Bronchial epithelial cell (primary cell): ENCODE measurements around the gene NUDT15. TPM values are rescaled to one million over a fixed set of nuclear protein-coding genes. Genes with fewer than 3 reads are reported as not detected.
A peak's percentile ranks its signal among the peaks of the same experiment; 100 is the strongest.

Source experiments
- DNase-seq: peaks from one replicate; pipeline ENCODE4 v3.0.0-alpha.2; 2010; ENCODE audit warnings: low read depth
- FAIRE-seq: peaks from 2 replicates; lab custom pipeline; 2011; peaks lifted over from hg19 to GRCh38; lab: Jason Lieb, UNC
- H3K27me3 ChIP-seq: 2 replicates; pipeline ENCODE4 v1.5.1; 2011; ENCODE audit warnings: low read length; ENCODE audit not compliant: control insufficient read depth, insufficient read depth
- H3K36me3 ChIP-seq: 2 replicates; pipeline ENCODE4 v1.5.1; 2011; ENCODE audit warnings: low read length; ENCODE audit not compliant: control insufficient read depth, insufficient read depth
- H3K4me3 ChIP-seq: 2 replicates; pipeline ENCODE4 v1.5.1; 2011; ENCODE audit warnings: mild to moderate bottlenecking, low read depth, low read length, control low read depth
- CTCF ChIP-seq: IDR thresholded peaks from 2 replicates; pipeline ENCODE4 v1.5.1; 2011; ENCODE audit warnings: mild to moderate bottlenecking, moderate library complexity, low read length, control low read depth, inconsistent platforms; ENCODE audit not compliant: insufficient read depth, severe bottlenecking
- total RNA-seq: library from RNA; depleted of rRNA; stranded (reverse); fragments of >200 nt; gene quantifications from 2 replicates; pipeline ENCODE4 v1.2.1, GENCODE V29; 2014

The NUDT15 gene
- total RNA-seq, 1 donor from 2014 or later, result 25.3 TPM

- H3K27me3 ChIP-seq, result no peaks in the 10 kb centered on the region
- H3K4me3 ChIP-seq, result peak overlapping the region; percentile 88
- no peak for FAIRE-seq
- no peak for TF ChIP-seq CTCF
- peak; percentile 8 for DNase-seq
- H3K36me3 ChIP-seq, result no peaks in the 10 kb centered on the region
These were observed 56.9 kb downstream of the NUDT15 start for GRCh38 chr13:48094404-48094780.

GRCh38 chr13:48094781-48095502, 57.4 kb downstream of the NUDT15 start, which contains the start of gene MED4:
Gene MED4, minus strand, starts transcription at chr13:48095104. Its CDS starts 26 bp downstream, at chr13:48095078.
- H3K4me3 ChIP-seq, result peak within 1 kb of the TSS; percentile 88
- FAIRE-seq (no peak), DNase-seq (peak; percentile 86)
- TF ChIP-seq CTCF, result peak; percentile 100
- H3K36me3 ChIP-seq, result no peaks in the 10 kb centered on the region
- H3K27me3 ChIP-seq, result no peaks in the 10 kb centered on the region

GRCh38 chr13:48096670-48097069, 59.1 kb downstream of the NUDT15 start:
- FAIRE-seq, result no peak
- Histone ChIP-seq H3K4me3 (no peak overlapping the region), H3K27me3 (no peaks in the 10 kb centered on the region), H3K36me3 (no peaks in the 10 kb centered on the region)
- TF ChIP-seq CTCF, result no peak
- no peak for DNase-seq

Other genes with a start within 250 kb of the NUDT15 start
- gene SUCLA2, start 36.5 kb upstream of the NUDT15 start, total RNA-seq, result 57.4 and 68.9 TPM in 2 replicates
- gene MED4, start 57.4 kb downstream of the NUDT15 start, total RNA-seq, result 24.5 and 26.5 TPM in 2 replicates
- 57.4 and 132 TPM in 2 replicates for gene ITM2B, start 195.5 kb downstream of the NUDT15 start, total RNA-seq